GM18858 (cell line): ENCODE data around the gene RHOU.
"Not testable (repeated sequence)": the region's sequence is repeated elsewhere in the genome, so short reads cannot be mapped to it uniquely, and the experiment has no call there.

Experiments
- ATAC-seq: cut with Tn5 transposase; IDR thresholded peaks from one replicate; pipeline ENCODE4 v1.9.1; 2021; ENCODE audit not compliant: unreplicated experiment

Gene RHOU

GRCh38 chr1:228734881-228735801 lies at the start of gene RHOU:
Gene RHOU (plus strand): TSS chr1:228735479. CDS start chr1:228735743, 264 bp downstream.
- no peak for ATAC-seq

DNA sequence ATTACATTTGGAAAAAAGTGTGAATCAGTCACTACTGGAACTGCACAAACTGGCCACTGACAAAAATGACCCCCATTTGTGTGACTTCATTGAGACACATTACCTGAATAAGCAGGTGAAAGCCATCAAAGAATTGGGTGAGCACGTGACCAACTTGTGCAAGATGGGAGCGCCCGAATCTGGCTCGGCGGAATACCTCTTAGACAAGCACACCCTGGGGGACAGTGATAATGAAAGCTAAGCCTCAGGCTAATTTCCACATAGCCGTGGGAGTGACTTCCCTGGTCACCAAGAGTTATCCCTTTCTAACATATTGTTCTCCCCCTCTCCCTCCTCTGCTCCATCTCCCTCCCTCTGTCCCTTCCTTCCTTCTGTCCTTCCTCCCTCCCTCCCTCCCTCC lies 47.7 kb upstream of the RHOU start:
- ATAC-seq, result no peak

DNA sequence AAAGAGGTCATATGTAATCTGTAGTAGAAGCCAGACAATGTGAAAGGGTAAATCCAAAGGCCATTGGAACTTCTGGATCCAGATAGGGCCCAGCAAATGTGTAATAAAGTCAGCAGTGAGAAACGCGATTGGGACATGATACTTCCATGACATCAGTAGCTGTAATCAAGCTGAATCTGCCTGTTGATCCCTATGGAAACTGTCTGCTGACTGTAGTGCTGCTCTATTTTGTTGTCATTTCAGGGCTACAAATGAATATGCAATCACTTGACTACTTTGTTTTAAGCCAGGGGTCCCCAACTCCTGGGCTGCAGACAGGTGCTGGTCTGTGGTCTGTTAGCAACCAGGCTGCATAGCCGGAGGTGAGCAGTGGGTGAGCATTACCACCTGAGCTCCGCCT lies 46.0 kb upstream of the RHOU start:
- no peak for ATAC-seq

GRCh38 chr1:228691211-228691610 lies 44.1 kb upstream of the RHOU start:
- ATAC-seq, result no peak

DNA sequence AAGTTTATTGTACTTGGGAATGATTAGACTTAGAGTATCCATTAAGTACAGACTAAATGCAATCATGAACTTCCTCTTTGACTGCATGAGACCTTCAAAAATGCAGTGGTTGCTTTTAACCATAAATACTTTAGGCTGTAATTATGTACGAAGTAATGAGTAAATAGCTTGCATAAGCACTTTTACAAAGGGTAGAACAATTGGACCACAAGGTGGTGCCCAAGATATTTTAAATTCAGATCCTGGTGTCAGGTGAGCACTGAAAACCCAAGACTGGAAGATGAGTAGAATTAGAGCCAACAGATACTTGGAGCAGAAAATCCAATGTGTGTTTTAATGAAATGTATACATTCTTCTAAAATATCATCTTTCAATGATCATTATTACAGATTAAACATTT lies 43.4 kb upstream of the RHOU start:
- ATAC-seq, result no peak

DNA sequence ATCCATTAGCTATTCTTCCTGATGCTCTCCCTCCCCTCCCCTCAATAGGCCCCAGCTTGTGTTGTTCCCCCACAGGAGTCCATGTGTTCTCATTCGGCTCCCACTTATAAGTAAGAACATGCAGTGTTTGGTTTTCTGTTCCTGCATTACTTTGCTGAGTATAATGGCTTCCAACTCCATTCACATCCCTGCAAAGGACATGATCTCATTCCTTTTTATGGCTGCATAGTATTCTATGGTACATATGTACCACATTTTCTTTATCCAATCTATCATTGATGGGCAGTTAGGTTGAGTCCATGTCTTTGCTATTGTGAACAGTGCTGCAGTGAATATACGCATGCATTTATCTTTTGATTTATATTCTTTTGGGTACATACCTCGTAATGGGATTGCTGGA lies 40.8 kb upstream of the RHOU start:
- ATAC-seq, result not testable (repeated sequence)

DNA sequence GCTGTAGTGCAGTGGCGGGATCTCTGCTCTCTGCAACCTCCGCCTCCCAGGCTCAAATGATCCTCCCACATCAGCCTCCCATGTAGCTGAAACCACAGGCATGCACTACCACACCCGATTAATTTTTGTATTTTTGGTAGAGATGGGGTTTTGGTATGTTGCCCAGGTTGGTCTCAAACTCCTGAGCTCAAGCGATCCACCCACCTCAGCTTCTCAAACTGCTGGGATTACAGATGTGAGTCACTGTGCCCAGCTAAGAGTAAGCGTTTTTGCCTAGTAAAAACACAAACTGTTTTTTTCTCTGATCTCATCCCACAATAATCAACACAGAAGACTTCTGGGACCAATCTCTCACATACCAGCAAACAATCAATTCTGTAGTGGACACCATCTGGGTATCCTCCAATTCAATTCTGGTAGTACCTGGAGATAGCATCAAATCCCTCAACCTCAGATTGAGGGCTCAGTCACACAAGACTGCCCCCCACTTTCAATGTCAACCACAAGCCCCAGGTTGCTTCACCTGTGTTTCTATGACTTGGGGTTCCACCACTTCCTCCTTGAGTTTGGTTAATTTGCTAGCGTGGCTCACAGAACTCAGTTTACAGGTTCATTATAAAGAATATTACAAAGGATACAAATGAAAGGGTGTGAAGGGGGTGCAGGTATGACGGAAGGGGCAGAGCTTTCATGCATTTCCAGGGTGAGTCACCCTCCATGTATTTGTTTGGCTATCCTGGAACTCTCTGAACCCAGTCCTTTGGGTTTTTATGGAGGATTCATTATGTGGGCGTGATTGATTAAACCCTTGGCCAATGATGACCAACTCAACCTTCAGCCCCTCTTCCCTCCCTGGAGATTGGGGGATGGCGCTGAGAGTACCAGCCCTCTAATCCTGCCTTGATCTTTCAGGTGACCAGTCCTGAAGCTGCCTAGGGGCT lies 40.0 kb upstream of the RHOU start:
- ATAC-seq, result no peak

GRCh38 chr1:228697207-228698016 lies 37.9 kb upstream of the RHOU start:
- ATAC-seq, result no peak

DNA sequence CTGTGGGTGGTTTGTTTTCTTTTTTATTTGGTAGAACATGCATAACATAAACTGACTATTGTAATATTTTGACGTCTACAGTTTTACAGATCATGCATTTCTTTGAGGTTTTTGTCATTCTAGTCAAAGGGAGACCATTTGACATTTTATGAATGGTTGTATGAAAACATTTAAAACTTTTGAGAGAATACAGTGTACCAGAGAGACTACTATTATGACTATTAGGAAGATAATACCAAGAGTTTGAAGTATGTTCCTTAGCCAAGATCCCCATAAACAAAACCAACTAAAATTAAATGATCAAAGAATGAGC lies 37.3 kb upstream of the RHOU start:
- no peak for ATAC-seq

DNA sequence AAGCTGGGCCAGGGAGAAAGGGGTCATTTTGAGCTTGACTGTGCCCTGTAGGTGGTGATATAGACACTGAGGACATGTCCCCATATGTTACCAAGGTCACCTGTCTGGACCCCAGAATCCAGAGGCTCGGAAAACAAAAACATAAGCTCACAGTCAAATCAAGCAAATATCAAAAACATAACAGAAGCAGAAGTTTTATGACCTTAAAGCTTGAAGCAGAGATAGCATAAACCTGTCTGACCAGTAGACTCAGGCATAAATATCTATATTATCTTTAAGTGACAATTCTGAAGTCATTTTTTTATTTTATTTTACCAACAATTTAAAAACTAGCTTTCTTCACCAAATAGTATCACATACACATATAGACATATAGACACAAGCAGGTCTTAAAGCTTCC lies 32.8 kb upstream of the RHOU start:
- no peak for ATAC-seq

DNA sequence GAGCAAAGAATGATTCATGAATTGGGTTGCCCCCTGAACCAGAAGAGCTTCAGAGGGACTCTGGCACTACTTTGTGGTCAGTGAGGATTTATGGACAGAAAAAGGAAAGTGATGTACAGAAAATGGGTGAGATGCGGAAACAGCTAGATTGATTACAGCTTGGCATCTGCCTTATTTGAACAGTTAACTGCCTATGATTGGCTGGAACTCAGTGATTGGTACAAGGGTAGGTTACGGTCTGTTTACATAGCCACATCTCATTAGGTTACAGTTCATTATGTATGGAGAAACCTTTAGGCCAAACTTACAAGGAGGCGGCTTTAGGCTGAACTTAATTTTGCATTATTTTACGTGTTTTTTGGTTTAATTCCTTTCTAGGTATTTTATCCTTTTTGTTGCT lies 29.0 kb upstream of the RHOU start:
- ATAC-seq, result no peak

DNA sequence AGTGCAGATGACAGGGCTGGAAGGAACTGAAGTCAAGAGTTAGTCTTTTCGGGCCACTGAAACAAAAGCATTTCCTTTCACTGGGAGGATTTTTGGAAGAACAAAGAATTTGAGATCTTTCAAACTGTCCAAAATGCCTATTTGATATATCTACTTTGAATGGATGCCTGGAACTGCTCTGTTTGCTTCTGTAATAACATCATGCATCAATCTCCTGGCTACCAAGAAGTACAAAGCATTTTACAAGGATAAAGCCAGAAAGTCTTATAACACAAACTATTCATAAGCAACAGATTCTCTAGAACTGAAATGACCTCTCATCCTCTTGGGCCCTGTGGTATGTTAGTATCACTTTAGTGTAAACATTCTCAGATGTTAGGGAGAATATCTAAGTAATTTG lies 18.2 kb upstream of the RHOU start:
- no peak for ATAC-seq

DNA sequence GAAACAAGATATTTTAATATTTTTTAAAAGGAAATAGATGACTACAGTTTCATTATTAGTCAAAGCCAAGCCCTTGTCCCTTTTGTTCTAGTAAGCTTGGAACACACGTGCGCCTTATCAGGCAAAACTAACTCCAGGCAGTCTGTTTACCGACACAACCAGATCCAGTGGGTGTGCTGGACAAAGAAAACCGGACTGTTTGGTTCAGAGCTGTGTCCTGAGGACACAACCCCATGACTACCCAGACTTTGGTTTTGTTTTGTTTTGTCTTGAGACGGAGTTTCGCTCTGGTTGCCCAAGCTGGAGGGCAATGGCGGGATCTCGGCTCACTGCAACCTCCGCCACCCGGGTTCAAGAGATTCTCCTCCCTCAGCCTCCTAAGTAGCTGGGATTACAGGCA lies 13.9 kb upstream of the RHOU start:
- ATAC-seq, result no peak

- no peak for ATAC-seq
Measured at GRCh38 chr1:228723287-228723686, 12.0 kb upstream of the RHOU start.

DNA sequence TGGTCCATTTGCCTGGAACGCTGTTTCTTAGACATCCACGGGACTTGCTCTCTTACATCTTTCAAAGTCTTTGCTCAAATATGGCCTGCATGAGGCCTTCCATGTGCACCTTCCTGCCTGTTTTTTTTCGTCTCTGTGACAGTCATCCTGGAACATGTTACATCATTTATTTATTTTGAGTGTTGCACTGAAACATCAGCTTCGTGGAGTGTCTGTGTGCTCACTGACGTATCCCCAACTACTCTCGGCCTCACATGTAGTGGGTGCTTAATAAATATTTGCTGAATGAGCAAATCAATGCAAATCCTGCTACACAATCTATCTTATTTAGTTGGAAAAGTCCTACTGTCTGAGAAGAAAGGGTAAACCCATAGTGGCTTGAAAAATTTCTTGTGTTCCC lies 11.4 kb upstream of the RHOU start:
- no peak for ATAC-seq

- no peak for ATAC-seq
Measured at GRCh38 chr1:228725178-228725577, 10.1 kb upstream of the RHOU start.

- no peak for ATAC-seq
Measured at GRCh38 chr1:228727681-228728171, 7.6 kb upstream of the RHOU start.

- no peak for ATAC-seq
Measured at GRCh38 chr1:228732426-228732825, 2.9 kb upstream of the RHOU start.

DNA sequence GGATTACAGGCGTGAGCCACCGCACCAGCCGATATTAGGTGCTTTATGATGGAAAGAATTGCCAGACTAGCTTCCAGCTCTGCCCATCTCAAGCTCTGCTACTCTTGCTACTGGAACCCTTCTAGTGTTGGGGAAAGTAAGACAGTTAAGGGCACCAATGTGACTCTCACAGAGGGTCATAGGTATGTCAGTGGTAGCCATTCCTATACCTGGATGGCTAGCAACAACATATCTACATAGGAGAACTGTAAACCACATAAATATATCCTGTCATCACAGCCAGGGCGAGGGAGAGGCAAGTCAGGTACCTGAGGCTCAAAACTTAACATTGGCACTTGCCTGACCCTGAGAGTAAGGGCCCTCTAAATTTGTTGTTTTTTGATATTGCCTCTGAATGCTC lies 1.7 kb upstream of the RHOU start:
- ATAC-seq, result no peak

DNA sequence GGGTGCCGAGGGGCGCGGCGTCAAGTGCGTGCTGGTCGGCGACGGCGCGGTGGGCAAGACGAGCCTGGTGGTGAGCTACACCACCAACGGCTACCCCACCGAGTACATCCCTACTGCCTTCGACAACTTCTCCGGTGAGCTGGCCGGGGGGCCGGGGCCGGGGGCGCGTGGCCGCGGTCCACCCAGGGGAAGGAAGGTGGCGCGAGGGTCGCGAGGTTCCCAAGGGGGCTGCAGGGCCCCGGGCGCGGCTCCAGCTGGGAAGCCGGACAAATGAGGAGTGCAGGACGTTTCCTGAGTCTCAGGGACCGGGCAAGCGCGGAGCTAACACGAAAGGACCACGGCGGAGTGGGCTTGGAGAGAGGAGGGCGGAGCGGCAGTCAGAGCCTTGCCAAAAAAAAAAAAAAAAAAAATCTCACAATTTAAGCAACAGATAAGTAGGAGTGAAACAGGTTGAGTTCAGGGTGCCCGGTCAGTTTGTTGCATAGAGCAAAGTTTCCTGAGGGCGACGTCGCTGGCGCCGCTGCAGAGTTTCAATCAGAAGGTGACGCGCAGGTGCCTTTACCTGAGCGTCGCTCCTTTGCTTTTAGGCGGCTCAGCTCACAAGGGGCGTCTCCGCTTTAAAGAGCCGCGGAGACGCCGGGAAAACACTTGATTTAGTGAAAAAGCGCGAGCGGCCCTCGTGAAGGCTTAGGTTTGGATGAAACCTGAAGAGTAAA lies 750 bp downstream of the RHOU start:
- ATAC-seq, result no peak
